Measurements from ENCODE around the gene CAMSAP1.

The CAMSAP1 gene

GRCh38 chr9:135939351-135940265 lies 32.3 kb upstream of the CAMSAP1 start:
- peak; percentile 47 for DNase-seq

GRCh38 chr9:135937521-135938489 lies 30.5 kb upstream of the CAMSAP1 start:
- DNase-seq, result no peak

GRCh38 chr9:135933114-135933513 lies 25.8 kb upstream of the CAMSAP1 start:
- DNase-seq, result no peak

GRCh38 chr9:135932656-135933055 lies 25.3 kb upstream of the CAMSAP1 start:
- no peak for DNase-seq

GRCh38 chr9:135931349-135931820 lies 24.0 kb upstream of the CAMSAP1 start:
- no peak for DNase-seq

- no peak for DNase-seq
Observed at GRCh38 chr9:135930446-135931345, 23.4 kb upstream of the CAMSAP1 start.

GRCh38 chr9:135929656-135930445 lies 22.5 kb upstream of the CAMSAP1 start:
- DNase-seq, result no peak

- no peak for DNase-seq
Observed at GRCh38 chr9:135928731-135929655, 21.6 kb upstream of the CAMSAP1 start.

GRCh38 chr9:135928074-135928730 lies 20.9 kb upstream of the CAMSAP1 start:
- DNase-seq, result no peak

GRCh38 chr9:135927195-135928013 lies 20.1 kb upstream of the CAMSAP1 start:
- no peak for DNase-seq

- DNase-seq, result peak; percentile 82
Observed at GRCh38 chr9:135926402-135927194, 19.3 kb upstream of the CAMSAP1 start.

- peak; percentile 89 for DNase-seq
Observed at GRCh38 chr9:135925496-135926133, 18.3 kb upstream of the CAMSAP1 start.

- DNase-seq, result peak; percentile 36
Observed at GRCh38 chr9:135924628-135925338, 17.4 kb upstream of the CAMSAP1 start.

GRCh38 chr9:135923508-135923907 lies 16.2 kb upstream of the CAMSAP1 start:
- no peak for DNase-seq

GRCh38 chr9:135921749-135922310 lies 14.5 kb upstream of the CAMSAP1 start:
- no peak for DNase-seq

GRCh38 chr9:135920973-135921585 lies 13.7 kb upstream of the CAMSAP1 start:
- no peak for DNase-seq

Measured in stimulated activated CD4-positive, alpha-beta T cell treated with anti-CD3 and anti-CD28 coated beads, Interleukin-4, amount 100 ng/mL, for 24 hours (primary cell).